PFSK-1 (cell line): ENCODE data around the gene TSPAN3.

Source experiments
- POLR2AphosphoS5 ChIP-seq: IDR thresholded peaks from 2 replicates; pipeline ENCODE4 v1.6.1; 2012; ENCODE audit warnings: low read depth, mild to moderate bottlenecking, control low read depth, low read length, moderate library complexity
- REST ChIP-seq, 2 experiments: IDR thresholded peaks; 2 replicates each; pipeline versions ENCODE4 v1.6.1 to v1.8.0; 2011 to 2012; ENCODE audit warnings: low read depth in 2 of 2, low read length in 2 of 2, control low read depth in 1 of 2, inconsistent platforms in 1 of 2, mild to moderate bottlenecking in 1 of 2, moderate library complexity in 1 of 2; ENCODE audit not compliant: insufficient read depth in 1 of 2

GRCh38 chr15:77094397-77095030, 23.6 kb upstream of the TSPAN3 start:
- TF ChIP-seq REST (IDR thresholded peaks at IDR 0.05; ENCODE audit: insufficient read depth in 1 of 2, low read depth in 2 of 2, low read length in 2 of 2) (no peak), POLR2AphosphoS5 (no peak)
